RWPE1 (cell line): ENCODE measurements around the gene CSHL1.
"Not testable (repeated sequence)": the region's sequence is repeated elsewhere in the genome, so short reads cannot be mapped to it uniquely, and the experiment has no call there.

ENCODE experiments used
- CTCF ChIA-PET: fragments of 350-600 bp; sonication (Branson Sonifier 250); formaldehyde crosslinking; extraction: SDS; loops from one replicate; lab custom pipeline; 2021; lab: Yijun Ruan, JAX
- POLR2A ChIA-PET: fragments of 400-600 bp; formaldehyde crosslinking; extraction: SDS; loops from one replicate; lab custom pipeline; 2020; ENCODE audit warnings: antibody characterized with exemption; ENCODE audit not compliant: low non-redundant PET; lab: Yijun Ruan, JAX
- DNase-seq: peaks from one replicate; pipeline ENCODE4 v3.0.0; 2012; ENCODE audit warnings: low spot score
- H3K27ac ChIP-seq: fragments of 450-650 bp; 2 replicates; pipeline ENCODE4 v1.5.1; 2017
- CTCF ChIP-seq: fragments of 450-650 bp; conservative IDR thresholded peaks from 2 replicates; pipeline ENCODE4 v1.5.1; 2017; ENCODE audit warnings: low read depth, mild to moderate bottlenecking

The CSHL1 gene

GRCh38 chr17:63881935-63882601 is 29.0 kb downstream of the CSHL1 start, which contains the start of gene GH2:
TSS of gene GH2 (minus strand) at chr17:63881944. CDS start at chr17:63881801, 143 bp downstream.
- TF ChIP-seq CTCF: peak; percentile 75
- ChIA-PET CTCF (interaction anchor here (0.7 kb wide), 3 partner anchors 33 to 294 kb away, joined by 3 to 5 read pairs (median 3); no protein-coding TSS in a partner anchor), POLR2A (no interaction called here)
- peak; percentile 79 for DNase-seq
- H3K27ac ChIP-seq: no peak within 1 kb of the TSS

GRCh38 chr17:63881337-63881736 is 29.7 kb downstream of the CSHL1 start:
- CTCF ChIA-PET: interaction anchor here (0.7 to 1.1 kb wide), 4 partner anchors 33 to 295 kb away, joined by 3 to 5 read pairs (median 4); no protein-coding TSS in a partner anchor
- H3K27ac ChIP-seq, POLR2A ChIA-PET, DNase-seq: not testable (repeated sequence)

GRCh38 chr17:63880706-63881105 is 30.4 kb downstream of the CSHL1 start:
- DNase-seq: no peak
- ChIA-PET POLR2A (no interaction called here), CTCF (interaction anchor here (1.1 kb wide), 1 partner anchor 113 kb away, joined by 4 read pairs; no protein-coding TSS in a partner anchor)
- TF ChIP-seq CTCF: no peak
- no peak overlapping the region for H3K27ac ChIP-seq

- DNase-seq, H3K27ac ChIP-seq, CTCF ChIA-PET, POLR2A ChIA-PET: not testable (repeated sequence)
Measured at GRCh38 chr17:63878413-63878812, 32.6 kb downstream of the CSHL1 start.

GRCh38 chr17:63874693-63875092 is 36.4 kb downstream of the CSHL1 start:
- POLR2A ChIA-PET, DNase-seq, H3K27ac ChIP-seq: not testable (repeated sequence)
- CTCF ChIA-PET: interaction anchor here (0.6 kb wide), 1 partner anchor 72 kb away, joined by 5 read pairs; no protein-coding TSS in a partner anchor

- H3K27ac ChIP-seq, POLR2A ChIA-PET, DNase-seq: not testable (repeated sequence)
- CTCF ChIA-PET: interaction anchor here (0.6 to 0.7 kb wide), 2 partner anchors 45 to 72 kb away, joined by 3 to 5 read pairs; no protein-coding TSS in a partner anchor
Measured at GRCh38 chr17:63874061-63874626, 36.9 kb downstream of the CSHL1 start.

GRCh38 chr17:63873577-63873976 is 37.5 kb downstream of the CSHL1 start, which contains the start of gene CSH2:
TSS of gene CSH2 (minus strand) at chr17:63873677. CDS start at chr17:63873614, 63 bp downstream.
- H3K27ac ChIP-seq, POLR2A ChIA-PET, DNase-seq: not testable (repeated sequence)
- CTCF ChIA-PET: interaction anchor here (0.7 kb wide), 1 partner anchor 45 kb away, joined by 3 read pairs; no protein-coding TSS in a partner anchor

- POLR2A ChIA-PET, DNase-seq, H3K27ac ChIP-seq, CTCF ChIA-PET: not testable (repeated sequence)
Measured at GRCh38 chr17:63871646-63872365, 39.3 kb downstream of the CSHL1 start.

GRCh38 chr17:63870292-63870665 is 40.8 kb downstream of the CSHL1 start:
- DNase-seq, H3K27ac ChIP-seq, POLR2A ChIA-PET: not testable (repeated sequence)
- CTCF ChIA-PET: interaction anchor here (0.6 kb wide), 1 partner anchor 187 kb away, joined by 3 read pairs; no protein-coding TSS in a partner anchor

- POLR2A ChIA-PET, DNase-seq, H3K27ac ChIP-seq: not testable (repeated sequence)
- CTCF ChIA-PET: interaction anchor here (0.6 kb wide), 1 partner anchor 187 kb away, joined by 3 read pairs; no protein-coding TSS in a partner anchor
Measured at GRCh38 chr17:63869491-63870291, 41.4 kb downstream of the CSHL1 start.

- CTCF ChIA-PET: interaction anchor here (0.6 to 1.3 kb wide), 3 partner anchors 18 to 410 kb away, joined by 3 to 5 read pairs (median 4); no protein-coding TSS in a partner anchor
- DNase-seq, POLR2A ChIA-PET, H3K27ac ChIP-seq: not testable (repeated sequence)
Measured at GRCh38 chr17:63866625-63867024, 44.4 kb downstream of the CSHL1 start.
